Epidermal melanocyte (primary cell): ENCODE results near the gene GPANK1.

Source experiments
- DNase-seq: peaks from one replicate; pipeline ENCODE4 v3.0.0; 2011; ENCODE audit warnings: low spot score; ENCODE audit not compliant: insufficient read length

GPANK1 gene

GRCh38 chr6:31642798-31643570 is 21.8 kb downstream of the GPANK1 start:
- DNase-seq, result no peak

GRCh38 chr6:31641370-31641769 is 23.4 kb downstream of the GPANK1 start:
- DNase-seq, result no peak

- no peak for DNase-seq
These were observed 24.2 kb downstream of the GPANK1 start for GRCh38 chr6:31640612-31641011.

- no peak for DNase-seq
These were observed 25.3 kb downstream of the GPANK1 start for GRCh38 chr6:31639449-31639861.

GRCh38 chr6:31639043-31639442 is 25.8 kb downstream of the GPANK1 start:
- no peak for DNase-seq

- DNase-seq, result no peak
These were observed 27.9 kb downstream of the GPANK1 start for GRCh38 chr6:31636698-31637596.

- no peak for DNase-seq
These were observed 29.7 kb downstream of the GPANK1 start for GRCh38 chr6:31634969-31635575.

GRCh38 chr6:31634131-31634530 is 30.7 kb downstream of the GPANK1 start:
- no peak for DNase-seq

GRCh38 chr6:31633447-31633846 is 31.4 kb downstream of the GPANK1 start:
- no peak for DNase-seq

GRCh38 chr6:31632279-31632946 is 32.4 kb downstream of the GPANK1 start:
- DNase-seq, result no peak

- no peak for DNase-seq
These were observed 33.0 kb downstream of the GPANK1 start for GRCh38 chr6:31631681-31632278.

GRCh38 chr6:31631209-31631608 is 33.6 kb downstream of the GPANK1 start:
- no peak for DNase-seq

GRCh38 chr6:31630177-31630934 is 34.4 kb downstream of the GPANK1 start:
- DNase-seq, result no peak

- DNase-seq, result no peak
These were observed 35.8 kb downstream of the GPANK1 start for GRCh38 chr6:31629014-31629413.

GRCh38 chr6:31627690-31628287 is 37.0 kb downstream of the GPANK1 start:
- DNase-seq, result no peak

- DNase-seq, result no peak
These were observed 37.8 kb downstream of the GPANK1 start for GRCh38 chr6:31626952-31627351.

GRCh38 chr6:31624070-31624469 is 40.7 kb downstream of the GPANK1 start:
- DNase-seq, result no peak

- DNase-seq, result no peak
These were observed 42.1 kb downstream of the GPANK1 start for GRCh38 chr6:31622684-31623091.

- no peak for DNase-seq
These were observed 42.8 kb downstream of the GPANK1 start for GRCh38 chr6:31621991-31622390.
